GM12878 (cell line): Measurements from ENCODE around the gene ZNF771. TPM values are rescaled to one million over a fixed set of nuclear protein-coding genes. Genes with fewer than 3 reads are reported as not detected.

Experiments
- ATAC-seq: fragments of 200-7000 bp; cut with Tn5 transposase; 3 replicates; pipeline ENCODE4 v1.9.1; 2020; ENCODE audit warnings: mild to moderate bottlenecking, moderate library complexity
- BruUV-seq: library from RNA; stranded (reverse); fragments of 400-500 nt; replicated peaks from 2 replicates; lab custom pipeline; 2021; lab: Mats Ljungman, UMichigan
- CTCF ChIA-PET: fragments of 300-600 bp; sonication (Branson Sonifier 250); formaldehyde crosslinking; extraction: SDS; loops from one replicate; lab custom pipeline; 2021; ENCODE audit warnings: inconsistent platforms; lab: Yijun Ruan, JAX
- POLR2A ChIA-PET: fragments of 350-600 bp; formaldehyde crosslinking; extraction: SDS; loops from one replicate; lab custom pipeline; 2021; ENCODE audit warnings: inconsistent platforms; lab: Charles Lee
- RAD21 ChIA-PET: fragments of 300-600 bp; sonication (Branson Sonifier 250); formaldehyde crosslinking; loops from one replicate; lab custom pipeline; 2023; ENCODE audit warnings: antibody characterized with exemption; ENCODE audit not compliant: unreplicated experiment; lab: Charles Lee
- SMC1A ChIA-PET: fragments of 300-600 bp; sonication (Branson Sonifier 250); formaldehyde crosslinking; loops from one replicate; lab custom pipeline; 2023; ENCODE audit not compliant: unreplicated experiment, uncharacterized antibody; lab: Charles Lee
- DNase-seq: peaks from one replicate; pipeline ENCODE4 v3.0.0-alpha.2; 2011; ENCODE audit warnings: low read depth, low spot score
- FAIRE-seq: peaks from 3 replicates; lab custom pipeline; 2011; peaks lifted over from hg19 to GRCh38; lab: Jason Lieb, UNC
- H2AFZ ChIP-seq: 2 replicates; pipeline ENCODE4 v1.6.0; 2011; ENCODE audit warnings: low read depth, low read length, control low read depth; ENCODE audit not compliant: control insufficient read depth
- H3K27ac ChIP-seq: 2 replicates; pipeline ENCODE4 v1.5.1; 2011; ENCODE audit warnings: control low read depth; ENCODE audit not compliant: control insufficient read depth, insufficient read depth
- H3K27me3 ChIP-seq, 2 experiments: replicated peaks in 1 of 2; 2 replicates each; pipeline versions ENCODE4 v1.6.0 to v1.6.1; 2011; ENCODE audit warnings: low read length in 1 of 2; ENCODE audit not compliant: control insufficient read depth in 2 of 2, insufficient read depth in 2 of 2
- H3K36me3 ChIP-seq, 2 experiments: 2 replicates each; pipeline ENCODE4 v1.5.1; 2011; ENCODE audit warnings: low read length in 1 of 2; ENCODE audit not compliant: control insufficient read depth in 2 of 2, insufficient read depth in 2 of 2
- H3K4me1 ChIP-seq: 2 replicates; pipeline ENCODE4 v1.6.1; 2011; ENCODE audit warnings: mild to moderate bottlenecking, low read length, moderate library complexity, mixed read lengths; ENCODE audit not compliant: control insufficient read depth, insufficient read depth
- H3K4me2 ChIP-seq: 2 replicates; pipeline ENCODE4 v1.6.0; 2011; ENCODE audit warnings: control low read depth; ENCODE audit not compliant: control insufficient read depth, insufficient read depth
- H3K4me3 ChIP-seq: fragments of 200-600 bp; sonication (generic); 2 replicates; pipeline ENCODE4 v1.5.1; 2016
- H3K79me2 ChIP-seq: 2 replicates; pipeline ENCODE4 v1.6.0; 2011; ENCODE audit warnings: low read length; ENCODE audit not compliant: control insufficient read depth, insufficient read depth
- H3K9ac ChIP-seq: 2 replicates; pipeline ENCODE4 v1.8.0; 2011; ENCODE audit warnings: low read length, control low read depth, mixed read lengths; ENCODE audit not compliant: control insufficient read depth, insufficient read depth
- H3K9me3 ChIP-seq: replicated peaks from 3 replicates; pipeline ENCODE4 v1.5.1; 2011; ENCODE audit warnings: mild to moderate bottlenecking, low read length; ENCODE audit not compliant: control insufficient read depth, insufficient read depth
- H4K20me1 ChIP-seq: 2 replicates; pipeline ENCODE4 v1.6.0; 2011; ENCODE audit not compliant: control insufficient read depth, insufficient read depth
- CUX1 ChIP-seq: IDR thresholded peaks from 2 replicates; pipeline ENCODE4 v1.6.1; 2012; ENCODE audit warnings: improper control_type of control experiment, low read depth, low read length; ENCODE audit not compliant: insufficient replicate concordance
- RELA ChIP-seq: fragments of 450-650 bp; IDR thresholded peaks from 2 replicates; pipeline ENCODE4 v1.8.0; 2014; ENCODE audit warnings: borderline replicate concordance; ENCODE audit not compliant: partially characterized antibody
- RELB ChIP-seq: fragments of 450-650 bp; IDR thresholded peaks from 2 replicates; pipeline ENCODE4 v1.6.1; 2017; ENCODE audit warnings: low read depth, mild to moderate bottlenecking, moderate library complexity
- TCF7 ChIP-seq: IDR thresholded peaks from 2 replicates; pipeline ENCODE4 v1.6.1; 2014; ENCODE audit warnings: antibody characterized with exemption, borderline replicate concordance
- WGBS: methylation state at CpG from one replicate; pipeline ENCODE4 v1.1.6; 2016; ENCODE audit warnings: low lambda C conversion rate; ENCODE audit not compliant: insufficient replicate concordance, insufficient coverage; ENCODE audit errors: missing lambda C conversion rate; 5-methylcytosine and 5-hydroxymethylcytosine counted together
- in situ Hi-C: fragments of 300-500 bp; cut with MboI; formaldehyde crosslinking; loops from 9 replicates; pipeline ENCODE4 v1.14.3; 2018; ENCODE audit warnings: mixed read lengths
- intact Hi-C: fragments of 100-400 bp; cut with micrococcal nuclease; formaldehyde crosslinking; loops from one replicate; pipeline ENCODE4 v1.14.2; 2022; ENCODE audit not compliant: unreplicated experiment
- polyA plus RNA-seq, 11 experiments: library from polyadenylated mRNA; depleted of rRNA in 4 of 11; unstranded in 6 of 11; stranded (reverse) in 5 of 11; fragments of >200 nt; fragmentation: Nextera tagmentation in 4 of 11; fragmentation: Illumina TruSeq in 1 of 11; extraction: Ambion mirVana in 4 of 11; extraction: Trizol in 1 of 11; gene quantifications; 1 replicate in 1 of 11; 2 replicates in 10 of 11; pipeline versions ENCODE4 v1.2.1 to v1.2.3, GENCODE V29; 2011 to 2016; ENCODE audit warnings: inconsistent platforms in 2 of 11, missing spikeins in 2 of 11, low read depth in 1 of 11
- total RNA-seq, 4 experiments: library from RNA; depleted of rRNA in 3 of 4; stranded (reverse); fragments of >200 nt in 3 of 4; fragmentation: Illumina TruSeq in 1 of 4; extraction: Trizol in 1 of 4; gene quantifications; 2 replicates each; pipeline versions ENCODE4 v1.2.1 to v1.2.3, GENCODE V29; 2013 to 2021
- TF ChIP-seq, protein P1 (sequence below): fragments of 450-650 bp; IDR thresholded peaks from 2 replicates; pipeline ENCODE4 v1.6.1; 2016; ENCODE audit warnings: mild to moderate bottlenecking

Gene ZNF771
- total and polyA plus RNA-seq, 10 of the 15 experiments (the other 5 are each of a cell fraction or from before 2014, with no cell fraction given): 0.98 to 7.6 (median 3.7) TPM

- SMC1A ChIA-PET: interaction anchor here (0.6 to 19.4 kb wide), 10 partner anchors 9 to 102 kb away, joined by 3 to 431 read pairs (median 8); partner anchors contain the start of genes DCTPP1, ITGAL, SEPHS2 and ZNF747
- CTCF ChIA-PET: interaction anchor here (1.4 to 7.8 kb wide), 11 partner anchors 9 to 142 kb away, joined by 3 to 125 read pairs (median 9); partner anchors contain the start of genes DCTPP1, ITGAL, SEPHS2 and ZNF747
- Histone ChIP-seq H3K9me3 (no peaks in the 10 kb centered on the region), H3K79me2 (no peaks in the 10 kb centered on the region), H3K27me3 (no peaks in the 10 kb centered on the region), H4K20me1 (no peaks in the 10 kb centered on the region), H3K27ac (peak overlapping the region; percentile 71), H3K4me2 (peak overlapping the region; percentile 49), H3K36me3 (no peaks in the 10 kb centered on the region), H3K4me3 (no peak overlapping the region), H2AFZ (no peak overlapping the region), H3K4me1 (peaks cover 52% of the 10 kb centered on the region), H3K9ac (no peak overlapping the region; the same call in 1 of the 2 replicates)
- intact Hi-C loops: no loop called here
- in situ Hi-C loops: loop anchor here (25.0 kb wide), 1 partner anchor 1431 kb away; no protein-coding TSS in a partner anchor
- TF ChIP-seq RELB (peak; percentile 68), CUX1 (peak; percentile 45), TCF7 (no peak), RELA (peak; percentile 28)
- TF ChIP-seq, protein P1, sequence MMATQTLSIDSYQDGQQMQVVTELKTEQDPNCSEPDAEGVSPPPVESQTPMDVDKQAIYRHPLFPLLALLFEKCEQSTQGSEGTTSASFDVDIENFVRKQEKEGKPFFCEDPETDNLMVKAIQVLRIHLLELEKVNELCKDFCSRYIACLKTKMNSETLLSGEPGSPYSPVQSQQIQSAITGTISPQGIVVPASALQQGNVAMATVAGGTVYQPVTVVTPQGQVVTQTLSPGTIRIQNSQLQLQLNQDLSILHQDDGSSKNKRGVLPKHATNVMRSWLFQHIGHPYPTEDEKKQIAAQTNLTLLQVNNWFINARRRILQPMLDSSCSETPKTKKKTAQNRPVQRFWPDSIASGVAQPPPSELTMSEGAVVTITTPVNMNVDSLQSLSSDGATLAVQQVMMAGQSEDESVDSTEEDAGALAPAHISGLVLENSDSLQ: 0 out of 2 replicates have a peak, but pooled peaks have one; percentile 9
- ATAC-seq: peak; percentile 39
- DNase-seq: no peak
- no TSS peak for BruUV-seq
- POLR2A ChIA-PET: interaction anchor here (0.5 to 10.6 kb wide), 10 partner anchors 9 to 138 kb away, joined by 3 to 367 read pairs (median 12); partner anchors contain the start of genes DCTPP1, ITGAL, SEPHS2 and ZNF747
- RAD21 ChIA-PET: interaction anchor here (0.7 to 8.5 kb wide), 13 partner anchors 11 to 172 kb away, joined by 3 to 307 read pairs (median 4); partner anchors contain the start of genes DCTPP1, ITGAL, SEPHS2 and ZNF747
- WGBS: 0% methylated on average over 1 of the region's 1 CpG
- FAIRE-seq: peak; percentile 23
These were observed 48.9 kb downstream of the ZNF771 start for GRCh38 chr16:30456302-30456701.
